H9 (cell line): ENCODE data around the gene PDCD1. TPM values are rescaled to one million over a fixed set of nuclear protein-coding genes. Genes with fewer than 3 reads are reported as not detected.
A peak's percentile ranks its signal among the peaks of the same experiment; 100 is the strongest.

Experiments used
- DNase-seq: peaks from one replicate; pipeline ENCODE4 v3.0.0-alpha.2; 2017
- H2AFZ ChIP-seq: one replicate; pipeline ENCODE4 v1.6.1; 2013; ENCODE audit warnings: mild to moderate bottlenecking, low read length, control low read depth, moderate library complexity
- H2AK5ac ChIP-seq: 2 replicates; pipeline ENCODE4 v1.6.1; 2013; ENCODE audit warnings: low read length, control low read depth, mixed read lengths; ENCODE audit not compliant: insufficient read length
- H2BK120ac ChIP-seq: one replicate; pipeline ENCODE4 v1.6.1; 2013; ENCODE audit warnings: low read depth, mild to moderate bottlenecking, low read length, control low read depth, inconsistent platforms; ENCODE audit not compliant: poor library complexity, severe bottlenecking
- H2BK12ac ChIP-seq: 2 replicates; pipeline ENCODE4 v1.6.1; 2013; ENCODE audit warnings: low read length, control low read depth, mixed read lengths, low read depth; ENCODE audit not compliant: insufficient read length
- H2BK15ac ChIP-seq: 2 replicates; pipeline ENCODE4 v1.6.1; 2013; ENCODE audit warnings: low read depth, low read length, control low read depth
- H2BK20ac ChIP-seq: one replicate; pipeline ENCODE4 v1.6.1; 2013; ENCODE audit warnings: low read depth, mild to moderate bottlenecking, low read length, control low read depth, inconsistent platforms; ENCODE audit not compliant: poor library complexity, severe bottlenecking
- H2BK5ac ChIP-seq: 2 replicates; pipeline ENCODE4 v1.6.1; 2013; ENCODE audit warnings: low read length, control low read depth, mixed read lengths; ENCODE audit not compliant: insufficient read length
- H3K14ac ChIP-seq: 2 replicates; pipeline ENCODE4 v1.6.1; 2013; ENCODE audit warnings: low read length, control low read depth; ENCODE audit not compliant: insufficient read depth
- H3K18ac ChIP-seq: 2 replicates; pipeline ENCODE4 v1.6.1; 2013; ENCODE audit warnings: low read depth, mild to moderate bottlenecking, mixed read lengths, low read length, control low read depth; ENCODE audit not compliant: insufficient read length
- H3K23ac ChIP-seq: 2 replicates; pipeline ENCODE4 v1.6.1; 2013; ENCODE audit warnings: low read length, control low read depth, mixed read lengths, low read depth; ENCODE audit not compliant: insufficient read length
- H3K23me2 ChIP-seq: 2 replicates; pipeline ENCODE4 v1.6.1; 2013; ENCODE audit warnings: low read depth, mild to moderate bottlenecking, mixed read lengths, low read length, control low read depth; ENCODE audit not compliant: insufficient read length, poor library complexity, severe bottlenecking
- H3K27ac ChIP-seq: 2 replicates; pipeline ENCODE4 v1.5.1; 2013; ENCODE audit warnings: low read length, control low read depth, mixed read lengths, low read depth; ENCODE audit not compliant: insufficient read length
- H3K27me3 ChIP-seq: 2 replicates; pipeline ENCODE4 v1.6.1; 2013; ENCODE audit warnings: low read length, control low read depth, inconsistent platforms; ENCODE audit not compliant: insufficient read depth
- H3K4ac ChIP-seq: 2 replicates; pipeline ENCODE4 v1.6.1; 2013; ENCODE audit warnings: low read depth, mild to moderate bottlenecking, control low read depth, inconsistent platforms, low read length, moderate library complexity
- H3K4me1 ChIP-seq: 2 replicates; pipeline ENCODE4 v1.6.1; 2013; ENCODE audit warnings: low read length, control low read depth, inconsistent platforms; ENCODE audit not compliant: insufficient read depth
- H3K4me2 ChIP-seq: 2 replicates; pipeline ENCODE4 v1.6.1; 2013; ENCODE audit warnings: low read length, control low read depth, mixed read lengths; ENCODE audit not compliant: insufficient read length, insufficient read depth
- H3K56ac ChIP-seq: 2 replicates; pipeline ENCODE4 v1.6.1; 2013; ENCODE audit warnings: low read depth, mild to moderate bottlenecking, mixed read lengths, low read length, control low read depth; ENCODE audit not compliant: insufficient read length
- H3K79me1 ChIP-seq: 2 replicates; pipeline ENCODE4 v1.6.1; 2013; ENCODE audit warnings: low read depth, mild to moderate bottlenecking, moderate library complexity, low read length, control low read depth, inconsistent platforms; ENCODE audit not compliant: insufficient read depth, poor library complexity, severe bottlenecking
- H3K79me2 ChIP-seq: 2 replicates; pipeline ENCODE4 v1.6.1; 2013; ENCODE audit warnings: low read length, control low read depth, inconsistent platforms; ENCODE audit not compliant: insufficient read depth
- H3K9ac ChIP-seq: 2 replicates; pipeline ENCODE4 v1.6.1; 2013; ENCODE audit warnings: low read length, control low read depth, mixed read lengths; ENCODE audit not compliant: insufficient read length; ENCODE audit errors: extremely low read depth
- H3K9me3 ChIP-seq: one replicate; pipeline ENCODE4 v1.6.1; 2013; ENCODE audit warnings: low read depth, low read length, inconsistent platforms; ENCODE audit not compliant: control insufficient read depth
- H3T11ph ChIP-seq: one replicate; pipeline ENCODE4 v1.6.1; 2013; ENCODE audit warnings: mild to moderate bottlenecking, low read length, control low read depth, inconsistent platforms
- H4K20me1 ChIP-seq: one replicate; pipeline ENCODE4 v1.6.1; 2013; ENCODE audit not compliant: control insufficient read depth, insufficient read length, insufficient read depth
- H4K5ac ChIP-seq: 2 replicates; pipeline ENCODE4 v1.6.1; 2013; ENCODE audit warnings: low read depth, mild to moderate bottlenecking, mixed read lengths, low read length, control low read depth; ENCODE audit not compliant: insufficient read length
- H4K8ac ChIP-seq: replicated peaks from 2 replicates; pipeline ENCODE4 v1.6.1; 2013; ENCODE audit warnings: low read length, control low read depth, mixed read lengths, low read depth; ENCODE audit not compliant: insufficient read length
- H4K91ac ChIP-seq: 2 replicates; pipeline ENCODE4 v1.6.1; 2013; ENCODE audit warnings: low read depth, mild to moderate bottlenecking, moderate library complexity, mixed read lengths, low read length, control low read depth; ENCODE audit not compliant: insufficient read length
- H3K27ac Mint-ChIP-seq, 3 experiments: 2 replicates in 2 of 3; 3 replicates in 1 of 3; pipeline ENCODE4 v1.8.0; 2020 to 2021; ENCODE audit warnings: mixed read lengths in 3 of 3, mild to moderate bottlenecking in 1 of 3, moderate library complexity in 1 of 3
- H3K27me3 Mint-ChIP-seq: 2 replicates; pipeline ENCODE4 v1.8.0; 2021; ENCODE audit warnings: low read depth, mild to moderate bottlenecking, moderate library complexity, mixed read lengths
- H3K36me3 Mint-ChIP-seq, 3 experiments: 2 replicates in 2 of 3; 3 replicates in 1 of 3; pipeline ENCODE4 v1.8.0; 2020 to 2021; ENCODE audit warnings: low read depth in 3 of 3, mixed read lengths in 3 of 3; ENCODE audit not compliant: insufficient read depth in 1 of 3
- H3K4me1 Mint-ChIP-seq, 2 experiments: 2 replicates each; pipeline ENCODE4 v1.8.0; 2020; ENCODE audit warnings: mixed read lengths in 2 of 2
- H3K4me3 Mint-ChIP-seq, 2 experiments: 2 replicates in 1 of 2; 3 replicates in 1 of 2; pipeline ENCODE4 v1.8.0; 2020 to 2021; ENCODE audit warnings: mild to moderate bottlenecking in 2 of 2, mixed read lengths in 2 of 2, moderate library complexity in 1 of 2
- H3K9me3 Mint-ChIP-seq, 2 experiments: 2 replicates in 1 of 2; 3 replicates in 1 of 2; pipeline ENCODE4 v1.8.0; 2020; ENCODE audit warnings: mild to moderate bottlenecking in 2 of 2, mixed read lengths in 2 of 2, moderate library complexity in 1 of 2
- WGBS: extraction: QIAGEN DNeasy Blood & Tissue Kit; methylation state at CpG from one replicate; pipeline ENCODE4 v1.1.7; 2013; ENCODE audit warnings: missing lambda C conversion rate, low lambda C conversion rate, mixed read lengths; ENCODE audit not compliant: insufficient read length; ENCODE audit errors: extremely low coverage; 5-methylcytosine and 5-hydroxymethylcytosine counted together
- total RNA-seq: library from RNA; stranded (reverse); gene quantifications from 2 replicates; pipeline ENCODE4 v1.2.1, GENCODE V29; 2021
- TF ChIP-seq, protein P1 (sequence below): fragments of 200-600 bp; sonication (generic); conservative IDR thresholded peaks from 3 replicates; pipeline ENCODE4 v1.8.0; 2021; ENCODE audit warnings: antibody characterized with exemption, mild to moderate bottlenecking

PDCD1 gene
- total RNA-seq, 1 experiment from 2014 or later: 1.6 TPM

DNA sequence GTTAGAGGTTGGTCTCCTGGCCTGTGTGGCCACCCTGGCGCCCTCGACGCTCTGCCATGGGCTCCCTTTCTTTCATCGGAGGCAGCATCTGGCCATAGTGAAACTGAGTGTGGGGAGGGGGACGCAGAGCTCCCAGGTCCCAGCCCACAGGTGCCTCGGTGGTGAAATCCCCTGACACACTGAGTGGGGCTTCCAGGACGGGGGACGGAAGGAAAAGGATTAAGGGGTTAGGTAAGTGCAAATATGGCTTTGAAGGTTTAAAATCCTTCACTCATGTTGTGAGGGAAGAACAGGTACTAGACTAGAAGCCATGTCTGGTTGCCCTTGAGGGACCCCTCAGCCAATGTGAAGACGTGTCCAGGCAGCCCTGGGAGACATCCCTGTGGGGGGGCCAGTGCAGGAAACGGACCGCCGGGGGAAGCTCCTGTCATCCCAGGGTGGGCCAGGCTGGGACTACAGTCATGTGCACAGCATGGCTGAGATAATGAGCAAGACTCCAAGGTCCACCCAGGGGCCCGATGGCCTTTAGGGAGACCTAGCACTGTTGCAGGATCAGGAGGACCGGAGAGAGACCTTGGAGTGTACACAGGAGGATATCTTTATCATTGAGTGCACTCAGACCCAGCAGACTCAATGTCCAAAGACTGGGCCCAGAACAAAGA, 47.2 kb upstream of the PDCD1 start:
- Histone ChIP-seq H2BK15ac (no peak overlapping the region), H4K5ac (no peak overlapping the region), H3K4me1 (no peaks in the 10 kb centered on the region; the same call in 1 of the 2 replicates), H3K18ac (no peak overlapping the region), H4K8ac (no peak overlapping the region), H3K4me2 (no peak overlapping the region), H3K27me3 (no peaks in the 10 kb centered on the region), H3K56ac (no peak overlapping the region), H3K4ac (no peak overlapping the region), H3K9ac (no peak overlapping the region), H2AFZ (no peak overlapping the region), H4K20me1 (no peaks in the 10 kb centered on the region), H3K14ac (no peak overlapping the region), H3K27ac (no peak overlapping the region), H2BK20ac (no peak overlapping the region), H2BK120ac (no peak overlapping the region), H3K23ac (no peak overlapping the region), H3T11ph (no peak overlapping the region), H3K79me2 (no peaks in the 10 kb centered on the region), H3K79me1 (no peaks in the 10 kb centered on the region), H3K9me3 (no peaks in the 10 kb centered on the region), H3K23me2 (peaks cover 5% of the 10 kb centered on the region), H2BK5ac (no peak overlapping the region), H4K91ac (no peak overlapping the region), H2AK5ac (no peak overlapping the region), H2BK12ac (no peak overlapping the region)
- H3K27ac Mint-ChIP-seq: peak overlapping the region in 1 of 3 experiments; percentile 84; a peak in 1 of 7 replicates
- H3K4me1 Mint-ChIP-seq: peaks cover 15 to 17% of the 10 kb centered on the region in 2 experiments
- no CpG with 5 or more reads among the region's 14 CpGs for WGBS
- peaks cover 0 to 3% (median 1%) of the 10 kb centered on the region in 3 experiments; a peak in 3 of 7 replicates for H3K36me3 Mint-ChIP-seq
- DNase-seq: no peak
- H3K27me3 Mint-ChIP-seq: no peaks in the 10 kb centered on the region
- TF ChIP-seq, protein P1, sequence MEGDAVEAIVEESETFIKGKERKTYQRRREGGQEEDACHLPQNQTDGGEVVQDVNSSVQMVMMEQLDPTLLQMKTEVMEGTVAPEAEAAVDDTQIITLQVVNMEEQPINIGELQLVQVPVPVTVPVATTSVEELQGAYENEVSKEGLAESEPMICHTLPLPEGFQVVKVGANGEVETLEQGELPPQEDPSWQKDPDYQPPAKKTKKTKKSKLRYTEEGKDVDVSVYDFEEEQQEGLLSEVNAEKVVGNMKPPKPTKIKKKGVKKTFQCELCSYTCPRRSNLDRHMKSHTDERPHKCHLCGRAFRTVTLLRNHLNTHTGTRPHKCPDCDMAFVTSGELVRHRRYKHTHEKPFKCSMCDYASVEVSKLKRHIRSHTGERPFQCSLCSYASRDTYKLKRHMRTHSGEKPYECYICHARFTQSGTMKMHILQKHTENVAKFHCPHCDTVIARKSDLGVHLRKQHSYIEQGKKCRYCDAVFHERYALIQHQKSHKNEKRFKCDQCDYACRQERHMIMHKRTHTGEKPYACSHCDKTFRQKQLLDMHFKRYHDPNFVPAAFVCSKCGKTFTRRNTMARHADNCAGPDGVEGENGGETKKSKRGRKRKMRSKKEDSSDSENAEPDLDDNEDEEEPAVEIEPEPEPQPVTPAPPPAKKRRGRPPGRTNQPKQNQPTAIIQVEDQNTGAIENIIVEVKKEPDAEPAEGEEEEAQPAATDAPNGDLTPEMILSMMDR: no peak
- H3K4me3 Mint-ChIP-seq: no peak overlapping the region
- H3K9me3 Mint-ChIP-seq: no peaks in the 10 kb centered on the region; a peak in 1 of 5 replicates
